DND-41 (cell line): ENCODE data around the gene NR2F6.

ENCODE experiments used
- ATAC-seq: fragments of 200-7000 bp; cut with Tn5 transposase; 3 replicates; pipeline ENCODE4 v1.9.1; 2021; ENCODE audit warnings: low read depth; ENCODE audit not compliant: insufficient read depth
- DNase-seq: peaks from one replicate; pipeline ENCODE4 v3.0.0-alpha.2; 2020
- H2AFZ ChIP-seq: 2 replicates; pipeline ENCODE4 v1.6.0; 2012; ENCODE audit warnings: low read depth, low read length
- H3K27ac ChIP-seq: 2 replicates; pipeline ENCODE4 v1.5.1; 2012; ENCODE audit warnings: low read length, inconsistent platforms
- H3K27me3 ChIP-seq: fragments of 200-600 bp; sonication (generic); 2 replicates; pipeline ENCODE4 v1.6.0; 2012; ENCODE audit warnings: low read length, mild to moderate bottlenecking, inconsistent platforms; ENCODE audit not compliant: insufficient read depth, poor library complexity
- H3K36me3 ChIP-seq: 2 replicates; pipeline ENCODE4 v1.5.1; 2012; ENCODE audit warnings: low read length, inconsistent platforms; ENCODE audit not compliant: insufficient read depth
- H3K4me1 ChIP-seq: 2 replicates; pipeline ENCODE4 v1.5.1; 2012; ENCODE audit warnings: mild to moderate bottlenecking, low read length; ENCODE audit not compliant: insufficient read depth
- H3K4me2 ChIP-seq: 2 replicates; pipeline ENCODE4 v1.6.0; 2012; ENCODE audit warnings: mild to moderate bottlenecking, moderate library complexity, low read length, inconsistent platforms; ENCODE audit not compliant: insufficient read depth
- H3K4me3 ChIP-seq, 2 experiments: fragments of 200-600 bp in 1 of 2; shearing (Covaris generic) in 1 of 2; 2 replicates each; pipeline ENCODE4 v1.5.1; 2012 to 2016; ENCODE audit warnings: inconsistent platforms in 2 of 2, low read length in 2 of 2, mild to moderate bottlenecking in 2 of 2, low read depth in 1 of 2, moderate library complexity in 1 of 2
- H3K79me2 ChIP-seq: 2 replicates; pipeline ENCODE4 v1.6.0; 2012; ENCODE audit warnings: low read length, inconsistent platforms; ENCODE audit not compliant: insufficient read depth
- H3K9ac ChIP-seq: 2 replicates; pipeline ENCODE4 v1.6.0; 2012; ENCODE audit warnings: low read depth, mild to moderate bottlenecking, inconsistent platforms, low read length, moderate library complexity
- H3K9me3 ChIP-seq: 2 replicates; pipeline ENCODE4 v1.5.1; 2012; ENCODE audit warnings: low read length, moderate library complexity, mild to moderate bottlenecking, inconsistent platforms; ENCODE audit not compliant: insufficient read depth, severe bottlenecking
- H4K20me1 ChIP-seq: 2 replicates; pipeline ENCODE4 v1.6.0; 2012; ENCODE audit warnings: low read length; ENCODE audit not compliant: insufficient read depth
- EZH2 ChIP-seq: IDR thresholded peaks from 3 replicates; pipeline ENCODE4 v1.6.1; 2012; ENCODE audit warnings: borderline replicate concordance, low read depth, mild to moderate bottlenecking, moderate library complexity, low read length, inconsistent platforms; ENCODE audit not compliant: severe bottlenecking
- TF ChIP-seq, protein P1 (sequence below): IDR thresholded peaks from 2 replicates; pipeline ENCODE4 v1.5.1; 2012; ENCODE audit warnings: borderline replicate concordance, low read length, moderate library complexity, mild to moderate bottlenecking; ENCODE audit not compliant: poor library complexity, severe bottlenecking; ENCODE audit errors: extremely low read depth

Gene NR2F6

GRCh38 chr19:17246681-17247425 is 1.1 kb upstream of the NR2F6 start:
- peak overlapping the region; percentile 96 for H2AFZ ChIP-seq
- H4K20me1 ChIP-seq: peaks cover 8% of the 10 kb centered on the region
- H3K4me3 ChIP-seq: peak overlapping the region; percentile 34 to 92; a peak in 3 of 4 replicates
- peaks cover 35% of the 10 kb centered on the region for H3K4me1 ChIP-seq
- TF ChIP-seq, protein P1, sequence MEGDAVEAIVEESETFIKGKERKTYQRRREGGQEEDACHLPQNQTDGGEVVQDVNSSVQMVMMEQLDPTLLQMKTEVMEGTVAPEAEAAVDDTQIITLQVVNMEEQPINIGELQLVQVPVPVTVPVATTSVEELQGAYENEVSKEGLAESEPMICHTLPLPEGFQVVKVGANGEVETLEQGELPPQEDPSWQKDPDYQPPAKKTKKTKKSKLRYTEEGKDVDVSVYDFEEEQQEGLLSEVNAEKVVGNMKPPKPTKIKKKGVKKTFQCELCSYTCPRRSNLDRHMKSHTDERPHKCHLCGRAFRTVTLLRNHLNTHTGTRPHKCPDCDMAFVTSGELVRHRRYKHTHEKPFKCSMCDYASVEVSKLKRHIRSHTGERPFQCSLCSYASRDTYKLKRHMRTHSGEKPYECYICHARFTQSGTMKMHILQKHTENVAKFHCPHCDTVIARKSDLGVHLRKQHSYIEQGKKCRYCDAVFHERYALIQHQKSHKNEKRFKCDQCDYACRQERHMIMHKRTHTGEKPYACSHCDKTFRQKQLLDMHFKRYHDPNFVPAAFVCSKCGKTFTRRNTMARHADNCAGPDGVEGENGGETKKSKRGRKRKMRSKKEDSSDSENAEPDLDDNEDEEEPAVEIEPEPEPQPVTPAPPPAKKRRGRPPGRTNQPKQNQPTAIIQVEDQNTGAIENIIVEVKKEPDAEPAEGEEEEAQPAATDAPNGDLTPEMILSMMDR: no peak
- TF ChIP-seq EZH2: no peak
- peak overlapping the region; percentile 98 for H3K4me2 ChIP-seq
- DNase-seq: no peak
- peaks cover 31% of the 10 kb centered on the region for H3K79me2 ChIP-seq
- ATAC-seq: no peak; the same call in 2 of the 3 replicates
- no peaks in the 10 kb centered on the region for H3K9me3 ChIP-seq
- H3K36me3 ChIP-seq: no peaks in the 10 kb centered on the region
- no peaks in the 10 kb centered on the region for H3K27me3 ChIP-seq
- H3K27ac ChIP-seq: peak overlapping the region; percentile 80
- peak overlapping the region; percentile 81 for H3K9ac ChIP-seq

GRCh38 chr19:17244618-17245534 is 843 bp downstream of the NR2F6 start:
- peaks cover 8% of the 10 kb centered on the region; the same call in 1 of the 2 replicates for H3K36me3 ChIP-seq
- ATAC-seq: no peak
- no peaks in the 10 kb centered on the region for H3K27me3 ChIP-seq
- H2AFZ ChIP-seq: peak overlapping the region; percentile 62
- H3K79me2 ChIP-seq: peaks cover 34% of the 10 kb centered on the region
- DNase-seq: no peak
- H3K27ac ChIP-seq: peak overlapping the region; percentile 44; the same call in 1 of the 2 replicates
- peaks cover 35% of the 10 kb centered on the region for H3K4me1 ChIP-seq
- TF ChIP-seq, protein P1: no peak
- TF ChIP-seq EZH2: no peak
- peak overlapping the region; percentile 98 for H3K4me2 ChIP-seq
- H3K4me3 ChIP-seq: peak overlapping the region; percentile 17 to 60; a peak in 3 of 4 replicates
- H4K20me1 ChIP-seq: peaks cover 8% of the 10 kb centered on the region
- H3K9me3 ChIP-seq: no peaks in the 10 kb centered on the region
- peak overlapping the region; percentile 81 for H3K9ac ChIP-seq

DNA sequence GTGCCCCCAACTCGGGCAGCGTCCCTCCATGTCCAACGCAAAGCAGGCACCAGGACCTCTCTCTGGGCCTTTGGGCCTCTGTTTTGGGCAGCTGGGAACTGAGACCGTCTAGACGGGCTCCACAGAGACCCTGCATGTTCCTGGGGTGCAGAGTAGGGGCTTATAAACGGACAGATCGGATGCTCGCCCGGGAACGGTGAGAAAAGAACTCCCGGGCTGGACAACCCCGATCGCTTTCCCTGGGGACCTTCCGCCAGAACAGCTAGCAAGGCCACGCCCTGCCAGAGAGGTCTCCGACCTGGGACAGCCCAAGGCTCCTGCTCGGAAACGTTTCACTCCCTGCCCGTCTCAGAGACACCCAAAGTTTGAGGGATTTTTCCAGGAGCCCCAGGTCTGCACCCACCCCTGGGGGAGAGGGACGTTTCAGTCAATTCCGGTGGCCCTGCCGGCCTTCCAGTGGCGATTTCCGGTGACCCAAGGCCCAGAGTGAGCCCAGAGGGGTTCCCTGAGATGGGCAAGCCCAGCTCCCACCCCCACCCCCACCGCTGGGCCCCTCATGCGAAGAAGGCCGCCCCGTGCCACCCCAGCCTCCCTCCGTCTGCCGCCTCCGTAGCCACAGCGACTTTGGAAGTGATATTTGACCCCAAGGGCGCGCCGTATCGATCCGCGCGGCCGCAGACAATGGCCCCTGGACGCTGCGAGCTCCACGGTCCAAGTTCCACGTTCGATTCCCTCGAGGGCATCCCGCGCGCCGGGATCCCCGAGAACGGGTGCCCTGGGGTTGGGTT is 1.7 kb downstream of the NR2F6 start:
- Histone ChIP-seq H3K79me2 (peaks cover 34% of the 10 kb centered on the region), H3K4me3 (peak overlapping the region in 1 of 2 experiments; percentile 60; a peak in 3 of 4 replicates), H3K27ac (peak overlapping the region; percentile 44; the same call in 1 of the 2 replicates), H3K27me3 (no peaks in the 10 kb centered on the region), H3K9me3 (no peaks in the 10 kb centered on the region), H3K4me2 (peak overlapping the region; percentile 98), H3K4me1 (peaks cover 35% of the 10 kb centered on the region), H3K9ac (peak overlapping the region; percentile 81; the same call in 1 of the 2 replicates), H3K36me3 (peaks cover 9% of the 10 kb centered on the region; the same call in 1 of the 2 replicates), H4K20me1 (peaks cover 8% of the 10 kb centered on the region), H2AFZ (no peak overlapping the region)
- DNase-seq: no peak
- no peak for ATAC-seq
- TF ChIP-seq, protein P1: no peak
